GM23338 (cell line): Measurements from ENCODE around the gene ANKFN1. TPM values are rescaled to one million over a fixed set of nuclear protein-coding genes. Genes with fewer than 3 reads are reported as not detected.

Experiments
- ATAC-seq: fragments of 200-7000 bp; cut with Tn5 transposase; 3 replicates; pipeline ENCODE4 v1.9.1; 2020
- DNase-seq: peaks from one replicate; pipeline ENCODE4 v3.0.0-alpha.2; 2015; ENCODE audit warnings: low spot score
- H2AFZ ChIP-seq: fragments of 200-600 bp; sonication (generic); 2 replicates; pipeline ENCODE4 v1.8.0; 2016; ENCODE audit warnings: antibody characterized with exemption, mild to moderate bottlenecking, moderate library complexity
- H3F3A ChIP-seq: fragments of 200-600 bp; sonication (generic); replicated peaks from 2 replicates; pipeline ENCODE4 v1.8.0; 2017; ENCODE audit warnings: antibody characterized with exemption, mixed run types, low read depth
- H3K27ac ChIP-seq: fragments of 200-600 bp; sonication (generic); 2 replicates; pipeline ENCODE4 v1.6.1; 2016; ENCODE audit warnings: low read depth
- H3K27me3 ChIP-seq: fragments of 200-600 bp; sonication (generic); 2 replicates; pipeline ENCODE4 v1.8.0; 2016; ENCODE audit warnings: mild to moderate bottlenecking, mixed run types, moderate library complexity; ENCODE audit not compliant: insufficient read depth
- H3K36me3 ChIP-seq: fragments of 200-600 bp; sonication (generic); 2 replicates; pipeline ENCODE4 v1.8.0; 2016; ENCODE audit warnings: mild to moderate bottlenecking; ENCODE audit not compliant: insufficient read depth
- H3K4me1 ChIP-seq: fragments of 200-600 bp; sonication (generic); 2 replicates; pipeline ENCODE4 v1.8.0; 2016; ENCODE audit warnings: mild to moderate bottlenecking, moderate library complexity; ENCODE audit not compliant: insufficient read depth
- H3K4me2 ChIP-seq: fragments of 200-600 bp; sonication (generic); 2 replicates; pipeline ENCODE4 v1.7.1; 2017; ENCODE audit warnings: mixed run types
- H3K4me3 ChIP-seq: fragments of 200-600 bp; sonication (generic); 2 replicates; pipeline ENCODE4 v1.6.1; 2016; ENCODE audit warnings: mixed run types
- H3K79me2 ChIP-seq: fragments of 200-600 bp; sonication (generic); replicated peaks from 2 replicates; pipeline ENCODE4 v1.8.0; 2017; ENCODE audit warnings: mild to moderate bottlenecking; ENCODE audit not compliant: insufficient read depth
- H3K9me2 ChIP-seq: fragments of 200-600 bp; sonication (generic); 2 replicates; pipeline ENCODE4 v1.8.0; 2017; ENCODE audit not compliant: insufficient read depth
- H4K20me1 ChIP-seq: fragments of 200-600 bp; sonication (generic); replicated peaks from 2 replicates; pipeline ENCODE4 v1.8.0; 2017; ENCODE audit warnings: mild to moderate bottlenecking; ENCODE audit not compliant: insufficient read depth
- H3K27ac Mint-ChIP-seq: 2 replicates; pipeline ENCODE4 v1.8.0; 2020; ENCODE audit warnings: inconsistent platforms, mild to moderate bottlenecking, moderate library complexity, mixed read lengths
- H3K27me3 Mint-ChIP-seq: 3 replicates; pipeline ENCODE4 v1.8.0; 2022; ENCODE audit warnings: low read depth, mild to moderate bottlenecking, moderate library complexity, mixed read lengths, inconsistent platforms; ENCODE audit not compliant: insufficient read depth, poor library complexity
- H3K36me3 Mint-ChIP-seq: 3 replicates; pipeline ENCODE4 v1.8.0; 2021; ENCODE audit warnings: low read depth, mild to moderate bottlenecking, inconsistent platforms, moderate library complexity, mixed read lengths
- H3K4me1 Mint-ChIP-seq: 3 replicates; pipeline ENCODE4 v1.8.0; 2020; ENCODE audit warnings: mild to moderate bottlenecking, inconsistent platforms, mixed read lengths
- H3K4me3 Mint-ChIP-seq: 3 replicates; pipeline ENCODE4 v1.8.0; 2021; ENCODE audit warnings: moderate library complexity, mild to moderate bottlenecking, inconsistent platforms, mixed read lengths
- H3K9me3 Mint-ChIP-seq: 3 replicates; pipeline ENCODE4 v1.8.0; 2020; ENCODE audit warnings: moderate library complexity, mild to moderate bottlenecking, inconsistent platforms, mixed read lengths
- CREB1 ChIP-seq: fragments of 250-450 bp; sonication (Bioruptor Pico); IDR thresholded peaks from 2 replicates; pipeline ENCODE4 v1.5.0; 2020; ENCODE audit warnings: low read depth, mild to moderate bottlenecking, moderate library complexity
- CTCF ChIP-seq, 2 experiments: fragments of 200-600 bp in 1 of 2; sonication (generic) in 1 of 2; conservative IDR thresholded peaks; 2 replicates each; pipeline versions ENCODE4 v1.5.1 to v1.6.1; 2016 to 2017; ENCODE audit warnings: antibody characterized with exemption in 2 of 2, low read depth in 2 of 2, mild to moderate bottlenecking in 2 of 2, moderate library complexity in 1 of 2
- STAT1 ChIP-seq: IDR thresholded peaks from one replicate; pipeline ENCODE4 v1.6.1; 2016; ENCODE audit warnings: antibody characterized with exemption; ENCODE audit not compliant: unreplicated experiment
- ZNF114 ChIP-seq: fragments of 250-450 bp; sonication (Bioruptor Pico); IDR thresholded peaks from 2 replicates; pipeline ENCODE4 v1.5.0; 2020; ENCODE audit warnings: mild to moderate bottlenecking, moderate library complexity
- ZNF462 ChIP-seq: fragments of 250-450 bp; sonication (Bioruptor Pico); IDR thresholded peaks from 2 replicates; pipeline ENCODE4 v1.5.0; 2020; ENCODE audit warnings: mild to moderate bottlenecking, moderate library complexity
- polyA plus RNA-seq: library from polyadenylated mRNA; unstranded; fragments of >200 nt; fragmentation: Nextera tagmentation; extraction: Ambion mirVana; gene quantifications from 2 replicates; pipeline ENCODE4 v1.2.1, GENCODE V29; 2016
- total RNA-seq: library from RNA; depleted of rRNA; stranded (reverse); fragments of >200 nt; shearing (Covaris generic); gene quantifications from 2 replicates; pipeline ENCODE4 v1.2.3, GENCODE V29; 2014
- TF ChIP-seq, protein P1 (sequence below): IDR thresholded peaks from 2 replicates; pipeline ENCODE4 v1.6.1; 2016; ENCODE audit warnings: antibody characterized with exemption
- TF ChIP-seq, protein P2 (sequence below): IDR thresholded peaks from one replicate; pipeline ENCODE4 v1.6.1; 2018; ENCODE audit warnings: antibody characterized with exemption; ENCODE audit not compliant: unreplicated experiment

The ANKFN1 gene
- total and polyA plus RNA-seq, 2 experiments from 2014 or later = not detected

DNA sequence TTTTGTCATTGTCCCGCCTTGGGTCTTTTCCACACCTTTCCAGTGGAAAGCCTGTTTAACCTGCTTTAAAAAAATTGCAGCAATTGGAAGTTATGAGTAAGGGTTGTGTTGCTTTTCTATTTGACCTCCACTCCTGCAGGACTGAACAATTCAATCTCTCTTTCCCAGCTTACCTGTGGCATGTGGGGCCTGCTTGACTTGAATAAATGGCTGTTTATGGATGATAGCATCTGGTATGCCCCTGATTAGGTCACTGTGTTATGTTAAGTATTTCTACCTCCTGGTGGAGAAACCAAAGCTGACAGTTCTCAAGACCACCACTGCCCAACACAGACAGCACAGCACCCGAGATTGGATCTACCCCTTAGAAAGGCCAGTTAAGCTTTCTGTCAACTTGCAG is 375.4 kb downstream of the ANKFN1 start:
- Histone ChIP-seq H3K4me1 (no peaks in the 10 kb centered on the region), H3K79me2 (no peaks in the 10 kb centered on the region), H3K4me2 (no peak overlapping the region), H3K9me2 (0 out of 2 replicates have a peak, but pooled peaks cover 3% of the 10 kb centered on the region), H2AFZ (no peak overlapping the region), H3K4me3 (no peak overlapping the region), H4K20me1 (no peaks in the 10 kb centered on the region), H3K27ac (no peak overlapping the region), H3K36me3 (no peaks in the 10 kb centered on the region), H3K27me3 (no peaks in the 10 kb centered on the region), H3F3A (no peaks in the 10 kb centered on the region)
- H3K36me3 Mint-ChIP-seq = no peaks in the 10 kb centered on the region
- no peak for DNase-seq
- H3K4me3 Mint-ChIP-seq = no peak overlapping the region
- H3K4me1 Mint-ChIP-seq = no peaks in the 10 kb centered on the region
- H3K27me3 Mint-ChIP-seq = peaks cover 2% of the 10 kb centered on the region
- ATAC-seq = no peak
- no peaks in the 10 kb centered on the region for H3K9me3 Mint-ChIP-seq
- H3K27ac Mint-ChIP-seq = no peak overlapping the region
- no peak for TF ChIP-seq STAT1
- no peak for TF ChIP-seq ZNF462
- no peak for TF ChIP-seq CTCF (conservative IDR thresholded peaks at IDR 0.05; ENCODE audit: low read depth in 2 of 2)
- TF ChIP-seq, protein P1, sequence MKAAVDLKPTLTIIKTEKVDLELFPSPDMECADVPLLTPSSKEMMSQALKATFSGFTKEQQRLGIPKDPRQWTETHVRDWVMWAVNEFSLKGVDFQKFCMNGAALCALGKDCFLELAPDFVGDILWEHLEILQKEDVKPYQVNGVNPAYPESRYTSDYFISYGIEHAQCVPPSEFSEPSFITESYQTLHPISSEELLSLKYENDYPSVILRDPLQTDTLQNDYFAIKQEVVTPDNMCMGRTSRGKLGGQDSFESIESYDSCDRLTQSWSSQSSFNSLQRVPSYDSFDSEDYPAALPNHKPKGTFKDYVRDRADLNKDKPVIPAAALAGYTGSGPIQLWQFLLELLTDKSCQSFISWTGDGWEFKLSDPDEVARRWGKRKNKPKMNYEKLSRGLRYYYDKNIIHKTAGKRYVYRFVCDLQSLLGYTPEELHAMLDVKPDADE = no peak
- TF ChIP-seq, protein P2, sequence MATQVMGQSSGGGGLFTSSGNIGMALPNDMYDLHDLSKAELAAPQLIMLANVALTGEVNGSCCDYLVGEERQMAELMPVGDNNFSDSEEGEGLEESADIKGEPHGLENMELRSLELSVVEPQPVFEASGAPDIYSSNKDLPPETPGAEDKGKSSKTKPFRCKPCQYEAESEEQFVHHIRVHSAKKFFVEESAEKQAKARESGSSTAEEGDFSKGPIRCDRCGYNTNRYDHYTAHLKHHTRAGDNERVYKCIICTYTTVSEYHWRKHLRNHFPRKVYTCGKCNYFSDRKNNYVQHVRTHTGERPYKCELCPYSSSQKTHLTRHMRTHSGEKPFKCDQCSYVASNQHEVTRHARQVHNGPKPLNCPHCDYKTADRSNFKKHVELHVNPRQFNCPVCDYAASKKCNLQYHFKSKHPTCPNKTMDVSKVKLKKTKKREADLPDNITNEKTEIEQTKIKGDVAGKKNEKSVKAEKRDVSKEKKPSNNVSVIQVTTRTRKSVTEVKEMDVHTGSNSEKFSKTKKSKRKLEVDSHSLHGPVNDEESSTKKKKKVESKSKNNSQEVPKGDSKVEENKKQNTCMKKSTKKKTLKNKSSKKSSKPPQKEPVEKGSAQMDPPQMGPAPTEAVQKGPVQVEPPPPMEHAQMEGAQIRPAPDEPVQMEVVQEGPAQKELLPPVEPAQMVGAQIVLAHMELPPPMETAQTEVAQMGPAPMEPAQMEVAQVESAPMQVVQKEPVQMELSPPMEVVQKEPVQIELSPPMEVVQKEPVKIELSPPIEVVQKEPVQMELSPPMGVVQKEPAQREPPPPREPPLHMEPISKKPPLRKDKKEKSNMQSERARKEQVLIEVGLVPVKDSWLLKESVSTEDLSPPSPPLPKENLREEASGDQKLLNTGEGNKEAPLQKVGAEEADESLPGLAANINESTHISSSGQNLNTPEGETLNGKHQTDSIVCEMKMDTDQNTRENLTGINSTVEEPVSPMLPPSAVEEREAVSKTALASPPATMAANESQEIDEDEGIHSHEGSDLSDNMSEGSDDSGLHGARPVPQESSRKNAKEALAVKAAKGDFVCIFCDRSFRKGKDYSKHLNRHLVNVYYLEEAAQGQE = no peak
- TF ChIP-seq CREB1 (CRISPR knock-in tag) = no peak
- TF ChIP-seq ZNF114 (CRISPR knock-in tag) = no peak
